ENCODE measurements around the gene JAK1. TPM values are rescaled to one million over a fixed set of nuclear protein-coding genes. Genes with fewer than 3 reads are reported as not detected.

JAK1 gene
- total and polyA plus RNA-seq, 3 experiments from 2014 or later: 106 to 300 (median 108) TPM

DNA sequence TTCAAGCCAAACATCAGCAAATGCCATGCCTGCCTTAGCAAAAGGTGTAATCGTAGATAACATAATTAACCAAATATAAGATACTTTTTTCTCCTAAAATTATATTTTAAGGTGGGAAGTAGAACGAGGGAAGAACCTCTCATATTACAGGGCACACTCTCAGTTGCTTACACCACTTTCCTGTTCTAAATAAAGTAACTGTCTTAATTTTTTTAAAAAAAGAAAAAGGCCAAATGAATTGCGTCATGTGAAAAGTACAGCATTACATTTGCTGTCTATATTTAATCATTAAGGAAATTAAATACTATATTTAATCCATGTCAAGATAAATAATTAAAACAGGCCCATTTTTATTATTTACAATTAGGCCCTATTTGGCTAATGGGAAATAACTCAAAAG is 23.7 kb downstream of the JAK1 start:
- Histone ChIP-seq H3K36me3 (ENCODE audit: insufficient read depth, low read length) (no peaks in the 10 kb centered on the region), H3K9me3 (ENCODE audit: low read length) (no peaks in the 10 kb centered on the region), H3K4me3 (ENCODE audit: low read length) (no peak overlapping the region), H3K27me3 (ENCODE audit: insufficient read depth, low read length, poor library complexity, severe bottlenecking) (no peaks in the 10 kb centered on the region), H3K4me1 (ENCODE audit: insufficient read depth, low read length) (peaks cover 55% of the 10 kb centered on the region), H3K27ac (ENCODE audit: low read depth, low read length) (no peak overlapping the region)
- Mint-ChIP-seq H3K9me3 (no peaks in the 10 kb centered on the region), H3K36me3 (peaks cover 0 to 15% (median 6%) of the 10 kb centered on the region in 3 donors), H3K4me1 (peaks cover 74 to 91% (median 90%) of the 10 kb centered on the region in 3 donors), H3K27ac (peak overlapping the region in 1 of 8 donors; percentile 3), H3K4me3 (no peak overlapping the region), H3K27me3 (no peaks in the 10 kb centered on the region)
- no peak for DNase-seq
- ChIA-PET POLR2A (no interaction called here), CTCF (no interaction called here)

GRCh38 chr1:64942118-64942517 is 24.2 kb downstream of the JAK1 start:
- H3K36me3 Mint-ChIP-seq: peaks cover 0 to 18% (median 6%) of the 10 kb centered on the region in 3 donors
- Histone ChIP-seq H3K4me1 (ENCODE audit: insufficient read depth, low read length) (peaks cover 52% of the 10 kb centered on the region), H3K36me3 (ENCODE audit: insufficient read depth, low read length) (no peaks in the 10 kb centered on the region), H3K27me3 (ENCODE audit: insufficient read depth, low read length, poor library complexity, severe bottlenecking) (no peaks in the 10 kb centered on the region), H3K9me3 (ENCODE audit: low read length) (no peaks in the 10 kb centered on the region), H3K4me3 (ENCODE audit: low read length) (no peak overlapping the region), H3K27ac (ENCODE audit: low read depth, low read length) (no peak overlapping the region)
- no peaks in the 10 kb centered on the region for H3K9me3 Mint-ChIP-seq
- peak overlapping the region in 4 of 8 donors; percentile 3 to 55 (median 21) for H3K27ac Mint-ChIP-seq
- no peaks in the 10 kb centered on the region for H3K27me3 Mint-ChIP-seq
- ChIA-PET POLR2A (no interaction called here), CTCF (no interaction called here)
- DNase-seq: no peak
- H3K4me1 Mint-ChIP-seq: peaks cover 74 to 91% (median 90%) of the 10 kb centered on the region in 3 donors
- H3K4me3 Mint-ChIP-seq: peak overlapping the region in 2 of 7 donors; percentile 3 to 35

GRCh38 chr1:64941461-64942117 is 24.8 kb downstream of the JAK1 start:
- Histone ChIP-seq H3K4me3 (ENCODE audit: low read length) (no peak overlapping the region), H3K4me1 (ENCODE audit: insufficient read depth, low read length) (peaks cover 53% of the 10 kb centered on the region), H3K27ac (ENCODE audit: low read depth, low read length) (no peak overlapping the region), H3K36me3 (ENCODE audit: insufficient read depth, low read length) (no peaks in the 10 kb centered on the region), H3K27me3 (ENCODE audit: insufficient read depth, low read length, poor library complexity, severe bottlenecking) (no peaks in the 10 kb centered on the region), H3K9me3 (ENCODE audit: low read length) (no peaks in the 10 kb centered on the region)
- Mint-ChIP-seq H3K4me3 (peak overlapping the region in 3 of 7 donors; percentile 35 to 63 (median 50)), H3K4me1 (peaks cover 72 to 89% (median 89%) of the 10 kb centered on the region in 3 donors), H3K27ac (peak overlapping the region in 6 of 8 donors; percentile 3 to 55 (median 17)), H3K27me3 (no peaks in the 10 kb centered on the region), H3K36me3 (peaks cover 0 to 20% (median 6%) of the 10 kb centered on the region in 3 donors), H3K9me3 (no peaks in the 10 kb centered on the region)
- no peak for DNase-seq
- ChIA-PET CTCF (no interaction called here), POLR2A (no interaction called here)

- POLR2A ChIA-PET: interaction anchor here (0.7 kb wide), 1 partner anchor 52 kb away, joined by 3 read pairs; no protein-coding TSS in a partner anchor
- H3K27ac ChIP-seq (ENCODE audit: low read depth, low read length): no peak overlapping the region
- peaks cover 0 to 14% (median 5%) of the 10 kb centered on the region in 3 donors for H3K36me3 Mint-ChIP-seq
- CTCF ChIA-PET: no interaction called here
- no peaks in the 10 kb centered on the region for H3K36me3 ChIP-seq (ENCODE audit: insufficient read depth, low read length)
- no peaks in the 10 kb centered on the region for H3K27me3 Mint-ChIP-seq
- peaks cover 49% of the 10 kb centered on the region for H3K4me1 ChIP-seq (ENCODE audit: insufficient read depth, low read length)
- no peaks in the 10 kb centered on the region for H3K9me3 ChIP-seq (ENCODE audit: low read length)
- H3K9me3 Mint-ChIP-seq: no peaks in the 10 kb centered on the region
- DNase-seq: no peak
- no peaks in the 10 kb centered on the region for H3K27me3 ChIP-seq (ENCODE audit: insufficient read depth, low read length, poor library complexity, severe bottlenecking)
- peak overlapping the region in 7 of 8 donors; percentile 23 to 82 (median 54) for H3K27ac Mint-ChIP-seq
- no peak overlapping the region for H3K4me3 ChIP-seq (ENCODE audit: low read length)
- H3K4me3 Mint-ChIP-seq: peak overlapping the region in 6 of 7 donors; percentile 38 to 79 (median 53)
- peaks cover 77 to 90% (median 89%) of the 10 kb centered on the region in 3 donors for H3K4me1 Mint-ChIP-seq
These were observed 26.3 kb downstream of the JAK1 start for GRCh38 chr1:64940025-64940424.

DNA sequence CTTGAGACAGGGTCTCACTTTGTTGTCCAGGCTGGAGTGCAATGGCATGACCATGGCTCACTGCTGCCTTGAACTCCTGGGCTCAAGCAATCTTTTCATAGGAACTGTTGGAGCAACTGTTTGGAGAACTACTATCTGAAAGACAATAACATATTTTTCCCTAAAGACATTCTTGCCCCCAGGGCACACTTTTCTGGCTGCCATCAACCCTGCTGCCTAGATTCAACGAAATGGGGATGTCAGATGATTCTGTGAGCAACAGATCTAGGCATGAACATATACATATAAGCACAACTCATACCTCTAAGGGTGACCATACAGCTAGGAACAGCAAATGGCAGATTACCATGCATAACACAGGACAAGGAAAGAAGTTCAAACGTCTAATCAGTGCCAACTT is 27.4 kb downstream of the JAK1 start:
- Histone ChIP-seq H3K9me3 (ENCODE audit: low read length) (no peaks in the 10 kb centered on the region), H3K36me3 (ENCODE audit: insufficient read depth, low read length) (no peaks in the 10 kb centered on the region), H3K27ac (ENCODE audit: low read depth, low read length) (no peak overlapping the region), H3K27me3 (ENCODE audit: insufficient read depth, low read length, poor library complexity, severe bottlenecking) (no peaks in the 10 kb centered on the region), H3K4me3 (ENCODE audit: low read length) (no peak overlapping the region), H3K4me1 (ENCODE audit: insufficient read depth, low read length) (peaks cover 55% of the 10 kb centered on the region)
- DNase-seq: no peak
- no peaks in the 10 kb centered on the region for H3K9me3 Mint-ChIP-seq
- peak overlapping the region in 3 of 7 donors; percentile 21 to 29 (median 27) for H3K4me3 Mint-ChIP-seq
- peak overlapping the region in 3 of 8 donors; percentile 35 to 74 (median 42) for H3K27ac Mint-ChIP-seq
- CTCF ChIA-PET: no interaction called here
- no peaks in the 10 kb centered on the region for H3K27me3 Mint-ChIP-seq
- peaks cover 81 to 92% (median 91%) of the 10 kb centered on the region in 3 donors for H3K4me1 Mint-ChIP-seq
- H3K36me3 Mint-ChIP-seq: peaks cover 0 to 11% (median 3%) of the 10 kb centered on the region in 3 donors
- POLR2A ChIA-PET: no interaction called here

DNA sequence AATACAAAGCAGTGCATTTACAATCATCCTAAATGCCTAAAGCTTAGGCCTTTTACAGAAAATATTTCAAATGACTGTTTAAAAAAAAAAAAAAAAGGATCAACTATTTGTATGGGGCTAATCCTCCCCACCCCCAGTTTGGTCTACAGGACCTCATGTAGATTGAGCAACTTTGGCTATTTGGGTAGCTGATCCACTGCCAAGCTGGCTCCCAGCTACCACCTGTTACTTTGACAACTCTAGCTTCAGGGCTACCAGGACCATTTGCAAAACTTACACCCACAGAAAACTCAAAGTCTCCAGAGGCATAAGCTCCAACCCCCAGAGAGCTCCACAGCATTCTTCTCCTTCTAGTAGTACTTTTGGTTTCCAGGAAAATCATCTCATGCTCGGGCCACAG is 29.4 kb downstream of the JAK1 start:
- Histone ChIP-seq H3K36me3 (ENCODE audit: insufficient read depth, low read length) (no peaks in the 10 kb centered on the region), H3K27me3 (ENCODE audit: insufficient read depth, low read length, poor library complexity, severe bottlenecking) (no peaks in the 10 kb centered on the region), H3K9me3 (ENCODE audit: low read length) (no peaks in the 10 kb centered on the region), H3K27ac (ENCODE audit: low read depth, low read length) (no peak overlapping the region), H3K4me3 (ENCODE audit: low read length) (no peak overlapping the region), H3K4me1 (ENCODE audit: insufficient read depth, low read length) (peaks cover 50% of the 10 kb centered on the region)
- peaks cover 0 to 11% (median 3%) of the 10 kb centered on the region in 3 donors for H3K36me3 Mint-ChIP-seq
- peak overlapping the region in 2 of 7 donors; percentile 16 to 41 for H3K4me3 Mint-ChIP-seq
- peaks cover 0 to 2% of the 10 kb centered on the region in 2 donors for H3K27me3 Mint-ChIP-seq
- CTCF ChIA-PET: interaction anchor here (1.1 kb wide), 1 partner anchor 138 kb away, joined by 3 read pairs; no protein-coding TSS in a partner anchor
- H3K27ac Mint-ChIP-seq: peak overlapping the region in 5 of 8 donors; percentile 32 to 76 (median 42)
- peaks cover 84 to 92% (median 92%) of the 10 kb centered on the region in 3 donors for H3K4me1 Mint-ChIP-seq
- no peak for DNase-seq
- POLR2A ChIA-PET: no interaction called here
- no peaks in the 10 kb centered on the region for H3K9me3 Mint-ChIP-seq

GRCh38 chr1:64935551-64936155 is 30.7 kb downstream of the JAK1 start:
- DNase-seq: no peak
- Histone ChIP-seq H3K27ac (ENCODE audit: low read depth, low read length) (no peak overlapping the region), H3K27me3 (ENCODE audit: insufficient read depth, low read length, poor library complexity, severe bottlenecking) (no peaks in the 10 kb centered on the region), H3K36me3 (ENCODE audit: insufficient read depth, low read length) (no peaks in the 10 kb centered on the region), H3K9me3 (ENCODE audit: low read length) (no peaks in the 10 kb centered on the region), H3K4me3 (ENCODE audit: low read length) (no peak overlapping the region), H3K4me1 (ENCODE audit: insufficient read depth, low read length) (peaks cover 40% of the 10 kb centered on the region)
- Mint-ChIP-seq H3K9me3 (no peaks in the 10 kb centered on the region), H3K27ac (peak overlapping the region in 5 of 8 donors; percentile 17 to 76 (median 23)), H3K27me3 (peaks cover 0 to 2% of the 10 kb centered on the region in 2 donors), H3K4me1 (peaks cover 85 to 92% (median 91%) of the 10 kb centered on the region in 3 donors), H3K36me3 (peaks cover 0 to 19% (median 1%) of the 10 kb centered on the region in 3 donors), H3K4me3 (no peak overlapping the region)
- POLR2A ChIA-PET: no interaction called here
- CTCF ChIA-PET: no interaction called here

DNA sequence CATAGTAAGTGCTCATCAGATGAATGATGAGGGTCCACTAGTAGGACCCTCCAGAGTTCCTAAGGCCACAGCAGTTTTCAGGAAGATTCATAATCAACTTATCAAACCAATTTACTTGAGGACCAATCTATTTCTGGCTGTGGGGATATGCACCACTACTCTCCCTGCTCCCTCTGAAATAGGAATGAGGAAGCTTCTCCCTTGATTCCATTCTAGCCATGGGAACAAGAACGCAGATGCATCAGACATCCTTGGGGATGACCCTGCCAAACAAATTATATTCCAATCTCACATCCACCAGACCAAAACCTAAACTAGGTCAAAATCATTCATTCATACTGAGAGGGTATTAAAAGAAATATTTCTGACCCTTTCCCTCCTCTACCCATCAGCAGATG is 31.5 kb downstream of the JAK1 start:
- Histone ChIP-seq H3K4me3 (ENCODE audit: low read length) (no peak overlapping the region), H3K9me3 (ENCODE audit: low read length) (no peaks in the 10 kb centered on the region), H3K27me3 (ENCODE audit: insufficient read depth, low read length, poor library complexity, severe bottlenecking) (no peaks in the 10 kb centered on the region), H3K4me1 (ENCODE audit: insufficient read depth, low read length) (peaks cover 32% of the 10 kb centered on the region), H3K27ac (ENCODE audit: low read depth, low read length) (no peak overlapping the region), H3K36me3 (ENCODE audit: insufficient read depth, low read length) (no peaks in the 10 kb centered on the region)
- peaks cover 84 to 92% (median 91%) of the 10 kb centered on the region in 3 donors for H3K4me1 Mint-ChIP-seq
- peak overlapping the region in 4 of 7 donors; percentile 12 to 46 (median 34) for H3K4me3 Mint-ChIP-seq
- peaks cover 0 to 20% (median 3%) of the 10 kb centered on the region in 3 donors for H3K36me3 Mint-ChIP-seq
- no peak for DNase-seq
- POLR2A ChIA-PET: no interaction called here
- H3K27me3 Mint-ChIP-seq: peaks cover 0 to 2% of the 10 kb centered on the region in 2 donors
- H3K27ac Mint-ChIP-seq: peak overlapping the region in 7 of 8 donors; percentile 2 to 76 (median 39)
- CTCF ChIA-PET: no interaction called here
- H3K9me3 Mint-ChIP-seq: no peaks in the 10 kb centered on the region

All from CD8-positive, alpha-beta memory T cell (primary cell).